GM08714 (cell line): ENCODE data around the gene FRAS1.
"Not testable (repeated sequence)": the region's sequence is repeated elsewhere in the genome, so short reads cannot be mapped to it uniquely, and the experiment has no call there.

ENCODE experiments used
- H3K4me3 ChIP-seq: fragments of 200-500 bp; sonication (Bioruptor generic); 2 replicates; pipeline ENCODE4 v1.5.1; 2014; ENCODE audit warnings: mild to moderate bottlenecking, low read length, inconsistent platforms
- ZNF274 ChIP-seq: IDR thresholded peaks from 2 replicates; pipeline ENCODE4 v1.6.1; 2012; ENCODE audit warnings: mild to moderate bottlenecking, low read depth, low read length

FRAS1 gene, protein sequence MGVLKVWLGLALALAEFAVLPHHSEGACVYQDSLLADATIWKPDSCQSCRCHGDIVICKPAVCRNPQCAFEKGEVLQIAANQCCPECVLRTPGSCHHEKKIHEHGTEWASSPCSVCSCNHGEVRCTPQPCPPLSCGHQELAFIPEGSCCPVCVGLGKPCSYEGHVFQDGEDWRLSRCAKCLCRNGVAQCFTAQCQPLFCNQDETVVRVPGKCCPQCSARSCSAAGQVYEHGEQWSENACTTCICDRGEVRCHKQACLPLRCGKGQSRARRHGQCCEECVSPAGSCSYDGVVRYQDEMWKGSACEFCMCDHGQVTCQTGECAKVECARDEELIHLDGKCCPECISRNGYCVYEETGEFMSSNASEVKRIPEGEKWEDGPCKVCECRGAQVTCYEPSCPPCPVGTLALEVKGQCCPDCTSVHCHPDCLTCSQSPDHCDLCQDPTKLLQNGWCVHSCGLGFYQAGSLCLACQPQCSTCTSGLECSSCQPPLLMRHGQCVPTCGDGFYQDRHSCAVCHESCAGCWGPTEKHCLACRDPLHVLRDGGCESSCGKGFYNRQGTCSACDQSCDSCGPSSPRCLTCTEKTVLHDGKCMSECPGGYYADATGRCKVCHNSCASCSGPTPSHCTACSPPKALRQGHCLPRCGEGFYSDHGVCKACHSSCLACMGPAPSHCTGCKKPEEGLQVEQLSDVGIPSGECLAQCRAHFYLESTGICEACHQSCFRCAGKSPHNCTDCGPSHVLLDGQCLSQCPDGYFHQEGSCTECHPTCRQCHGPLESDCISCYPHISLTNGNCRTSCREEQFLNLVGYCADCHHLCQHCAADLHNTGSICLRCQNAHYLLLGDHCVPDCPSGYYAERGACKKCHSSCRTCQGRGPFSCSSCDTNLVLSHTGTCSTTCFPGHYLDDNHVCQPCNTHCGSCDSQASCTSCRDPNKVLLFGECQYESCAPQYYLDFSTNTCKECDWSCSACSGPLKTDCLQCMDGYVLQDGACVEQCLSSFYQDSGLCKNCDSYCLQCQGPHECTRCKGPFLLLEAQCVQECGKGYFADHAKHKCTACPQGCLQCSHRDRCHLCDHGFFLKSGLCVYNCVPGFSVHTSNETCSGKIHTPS (N-terminal part only)

DNA sequence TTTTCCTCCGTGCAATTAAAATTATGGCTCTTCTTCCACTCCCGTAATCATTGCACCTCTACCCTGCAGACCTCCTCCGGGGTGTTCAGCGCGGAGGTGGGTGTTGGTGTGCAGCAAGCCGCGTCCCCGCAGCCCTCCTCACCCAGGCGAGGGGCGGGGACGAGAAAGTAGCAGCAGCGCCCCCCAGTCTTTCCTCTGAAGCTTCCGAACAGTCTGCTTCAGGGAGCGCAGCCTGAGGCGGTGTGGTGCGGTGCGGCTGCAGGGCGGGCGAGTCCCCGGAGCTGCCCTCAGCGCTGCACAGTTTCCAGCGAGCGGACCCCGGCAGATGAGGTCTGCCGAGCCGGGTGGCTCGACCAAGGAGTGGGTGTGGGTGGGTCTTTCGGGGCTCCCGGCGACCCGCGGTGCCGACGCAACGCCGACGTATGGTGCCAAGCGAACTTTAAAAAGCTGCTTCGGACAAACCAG lies at the start of gene FRAS1:
FRAS1 (plus strand) TSS at position 189 of the 465 bp plus-strand sequence. CDS start 687 bp downstream, outside the sequence.
- no peak for TF ChIP-seq ZNF274
- H3K4me3 ChIP-seq, result peak within 1 kb of the TSS; percentile 53

DNA sequence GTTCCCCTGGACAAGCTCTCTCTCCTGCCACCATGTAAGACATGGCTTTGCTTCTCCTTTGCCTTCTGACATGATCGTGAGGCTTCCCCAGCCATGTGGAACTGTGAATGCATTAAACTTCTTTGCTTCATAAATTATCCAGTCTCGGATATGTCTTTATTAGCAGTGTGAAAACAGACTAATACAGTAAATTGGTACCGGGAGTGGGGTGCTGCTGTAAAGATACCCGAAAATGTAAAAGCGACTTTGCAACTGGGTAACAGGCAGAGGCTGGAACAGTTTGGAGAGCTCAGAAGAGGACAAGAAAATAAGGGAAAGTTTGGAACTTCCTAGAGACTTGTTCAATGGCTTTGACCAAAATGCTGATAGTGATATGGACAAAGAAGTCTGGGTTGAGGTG lies 46.1 kb upstream of the FRAS1 start:
- not testable (repeated sequence) for H3K4me3 ChIP-seq

DNA sequence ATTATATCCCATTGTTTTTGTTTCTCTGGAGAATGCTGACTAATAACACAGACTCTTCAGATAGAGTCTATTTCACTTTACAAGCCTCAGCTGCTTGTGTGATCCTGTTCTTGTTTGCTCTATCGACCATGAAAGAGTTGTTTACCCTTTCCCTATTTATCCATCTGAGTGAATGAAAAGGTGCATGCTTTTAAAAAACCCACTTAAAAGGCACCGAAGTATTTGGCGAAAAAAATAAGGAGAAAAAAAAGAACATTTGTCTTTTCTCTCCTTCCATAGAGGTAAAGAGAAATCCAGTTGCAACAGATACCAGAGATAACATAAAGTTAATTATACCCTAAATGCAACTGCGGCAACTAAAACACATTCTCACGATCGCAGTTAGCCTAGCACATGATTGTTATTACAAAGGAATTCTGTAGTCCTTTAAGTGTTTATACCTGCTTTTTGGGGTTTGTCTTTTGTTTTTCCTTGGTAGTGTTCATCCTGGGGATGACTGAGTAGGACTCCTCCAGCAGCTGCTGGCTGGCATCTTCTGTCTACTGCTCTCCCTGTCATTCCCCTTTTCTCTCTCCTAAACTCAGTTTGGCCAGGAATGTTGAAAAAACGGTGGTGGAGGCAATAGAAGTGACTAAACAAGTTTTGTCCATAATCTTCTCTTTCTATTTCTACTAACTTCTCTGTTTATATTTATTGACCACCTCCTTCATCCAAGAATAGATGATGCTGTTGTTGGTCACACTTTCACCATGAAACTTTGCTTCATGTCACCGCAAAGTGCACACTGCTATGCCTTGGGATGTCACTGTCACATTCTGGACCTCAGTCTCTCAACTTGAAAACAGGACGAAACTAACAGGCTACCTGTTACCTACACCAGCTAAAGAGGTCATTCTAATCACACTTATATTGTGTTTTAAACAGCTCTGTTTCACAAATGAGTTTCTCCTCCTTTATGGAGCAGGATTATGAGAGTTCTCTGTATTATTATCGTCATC lies 41.9 kb upstream of the FRAS1 start:
- TF ChIP-seq ZNF274, result no peak
- no peak overlapping the region for H3K4me3 ChIP-seq

DNA sequence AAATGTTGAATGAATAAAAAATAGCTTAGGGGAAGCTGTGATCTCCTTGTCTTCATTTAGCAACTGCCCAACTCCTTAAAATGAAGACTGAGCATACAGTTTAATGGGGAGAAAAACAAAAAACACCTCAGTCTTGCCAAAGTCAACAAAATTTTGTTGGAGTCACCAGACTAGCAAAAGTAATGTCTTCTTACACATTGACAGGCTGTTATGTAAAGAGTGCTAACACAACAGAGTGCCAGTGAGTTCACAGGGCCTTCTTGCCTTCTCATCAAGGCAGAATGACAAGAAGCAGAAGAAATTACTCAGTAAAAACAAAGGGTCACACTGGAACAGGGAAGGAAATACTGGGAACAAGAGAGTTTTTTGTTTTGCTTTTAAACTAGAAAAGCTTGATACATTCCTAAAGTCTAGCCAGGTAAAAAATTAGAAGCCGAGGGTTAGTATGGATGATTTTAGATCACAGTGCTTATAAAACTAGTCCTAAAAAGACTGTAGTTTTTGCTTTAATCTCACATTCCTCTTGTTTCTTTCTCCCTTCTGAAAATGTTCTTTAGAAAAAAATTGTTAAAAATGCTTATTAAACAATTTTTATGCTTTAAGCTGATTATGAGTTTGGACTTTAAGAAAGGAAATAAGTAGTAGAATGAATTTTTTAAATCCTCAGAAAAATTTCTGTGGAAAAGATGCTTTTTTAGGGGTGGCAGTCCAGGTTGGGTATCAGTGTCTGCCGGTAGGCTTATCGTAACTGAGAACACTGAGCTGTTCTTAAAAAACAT lies 38.7 kb upstream of the FRAS1 start:
- no peak overlapping the region for H3K4me3 ChIP-seq
- no peak for TF ChIP-seq ZNF274

DNA sequence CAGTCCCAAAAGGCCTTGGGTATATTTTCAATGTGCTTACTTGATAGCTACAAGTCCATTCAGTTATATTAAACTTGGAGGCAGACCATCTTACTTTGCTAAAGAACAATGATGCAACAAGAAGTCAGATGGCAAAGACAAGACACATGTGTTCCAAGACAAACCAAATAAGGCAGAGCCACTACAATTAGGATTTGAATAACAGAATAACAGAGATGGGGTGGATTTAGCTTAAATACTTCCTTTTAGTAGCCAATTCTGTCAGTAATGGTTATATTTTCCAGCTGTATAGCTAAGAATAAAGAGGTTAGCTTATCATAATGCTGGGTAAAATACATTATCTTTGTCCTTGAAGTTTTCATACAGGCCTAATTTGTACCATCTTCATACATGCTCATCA lies 37.7 kb upstream of the FRAS1 start:
- H3K4me3 ChIP-seq, result no peak overlapping the region
- no peak for TF ChIP-seq ZNF274

DNA sequence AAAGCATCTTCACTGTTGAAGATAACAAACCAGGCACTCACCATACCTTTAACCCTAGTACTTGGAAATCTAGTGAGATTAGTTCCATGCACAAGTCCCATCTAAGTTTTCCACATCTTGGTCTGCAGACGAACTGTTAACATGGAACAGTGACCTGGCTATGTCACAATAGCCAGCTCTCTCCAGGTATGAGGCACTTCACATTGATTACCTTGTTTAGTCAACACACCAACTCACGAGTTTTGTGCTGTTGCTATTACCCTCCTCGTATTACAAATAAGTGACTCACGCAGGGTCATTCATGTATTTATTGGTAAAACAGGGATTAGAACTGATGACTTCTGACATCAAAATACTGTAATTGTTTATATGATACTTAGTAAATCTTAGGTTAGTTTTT lies 36.4 kb upstream of the FRAS1 start:
- H3K4me3 ChIP-seq, result no peak overlapping the region
- no peak for TF ChIP-seq ZNF274

DNA sequence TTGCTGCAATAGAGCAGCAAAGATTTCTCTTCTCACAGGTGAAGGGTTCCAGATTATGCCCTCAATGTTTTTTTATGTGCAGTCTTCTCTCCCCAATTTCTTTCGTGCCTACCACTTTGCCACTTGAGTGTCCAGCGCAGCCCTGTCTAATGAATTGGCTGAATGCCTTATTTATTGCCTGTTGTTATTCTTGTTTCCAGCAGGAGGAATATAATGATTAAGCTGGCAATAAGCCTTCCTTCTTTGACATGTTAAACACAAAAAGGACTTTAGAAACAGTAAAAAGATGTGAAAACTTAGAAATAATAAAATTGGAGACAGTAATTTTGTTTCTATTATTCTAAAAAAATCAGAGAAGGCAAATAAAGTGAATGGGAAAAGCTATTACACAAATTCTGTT lies 34.6 kb upstream of the FRAS1 start:
- H3K4me3 ChIP-seq, result no peak overlapping the region
- TF ChIP-seq ZNF274, result no peak

DNA sequence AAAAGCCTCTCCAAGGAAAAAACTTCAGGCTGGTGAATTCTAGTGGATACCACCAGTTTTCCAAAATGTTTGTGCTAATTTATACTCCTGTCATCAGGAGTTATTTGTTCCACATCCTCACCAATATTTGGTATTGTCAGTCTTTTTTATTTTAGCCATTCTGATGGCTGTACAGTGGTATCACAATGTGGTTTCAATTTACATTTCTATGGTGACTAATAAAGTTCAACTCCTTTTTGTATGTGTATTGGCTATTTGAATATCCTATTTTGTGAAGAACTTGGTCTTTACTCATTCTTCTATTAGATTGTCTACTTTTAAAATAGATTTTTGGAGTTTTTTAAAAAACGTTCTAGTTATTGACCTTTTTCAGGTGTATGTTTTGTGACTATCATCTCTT lies 33.0 kb upstream of the FRAS1 start:
- TF ChIP-seq ZNF274, result no peak
- H3K4me3 ChIP-seq, result no peak overlapping the region

DNA sequence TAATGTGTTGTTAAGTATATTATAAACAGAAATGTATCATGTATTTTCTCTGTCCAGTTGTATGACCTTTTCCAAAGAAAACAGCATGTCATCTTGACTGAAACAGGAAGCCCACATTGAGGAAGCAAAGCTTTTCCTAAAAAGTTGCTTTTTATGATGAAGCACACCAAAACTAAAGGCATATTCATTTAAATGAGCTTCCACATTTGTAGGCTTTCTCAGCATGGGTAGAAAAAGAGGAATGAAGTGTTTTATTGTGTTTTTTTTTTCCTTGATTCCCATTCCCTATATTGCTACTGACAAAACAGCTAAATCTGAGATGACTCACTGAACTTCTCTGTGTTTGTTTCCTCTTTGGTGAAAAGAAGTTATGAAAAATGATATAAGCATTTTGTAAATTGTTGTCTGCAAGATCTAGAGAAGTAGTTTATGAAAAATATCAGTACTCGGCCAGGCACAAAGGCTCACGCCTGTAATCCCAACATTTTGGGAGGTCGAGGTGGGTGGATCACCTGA lies 32.5 kb upstream of the FRAS1 start:
- H3K4me3 ChIP-seq, result no peak overlapping the region
- no peak for TF ChIP-seq ZNF274

DNA sequence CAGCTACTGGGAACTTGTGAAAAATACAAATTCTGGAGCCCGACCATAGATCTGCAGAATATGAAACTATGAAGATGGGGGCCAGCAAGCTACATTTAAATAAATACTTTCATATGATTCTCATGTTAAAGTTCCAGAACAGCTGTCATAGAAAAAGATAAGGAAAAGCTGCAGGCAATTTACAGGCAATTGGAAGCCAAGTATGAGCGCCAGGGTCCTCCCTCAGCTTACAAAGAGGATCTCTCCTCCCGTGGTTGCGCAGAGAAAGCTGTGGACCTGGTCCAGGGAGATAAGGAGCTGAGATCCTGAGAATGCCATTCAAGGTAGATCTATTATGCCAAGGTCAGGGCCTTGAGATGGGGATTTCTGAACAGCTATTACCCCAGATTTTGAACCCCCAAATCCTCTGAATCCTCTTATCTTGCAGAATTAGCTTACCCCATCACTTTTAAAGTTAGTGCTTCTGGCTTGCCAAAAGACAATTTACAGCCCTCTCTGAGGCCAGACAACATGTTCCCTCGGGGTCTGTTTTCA lies 25.6 kb upstream of the FRAS1 start:
- no peak for TF ChIP-seq ZNF274
- no peak overlapping the region for H3K4me3 ChIP-seq

DNA sequence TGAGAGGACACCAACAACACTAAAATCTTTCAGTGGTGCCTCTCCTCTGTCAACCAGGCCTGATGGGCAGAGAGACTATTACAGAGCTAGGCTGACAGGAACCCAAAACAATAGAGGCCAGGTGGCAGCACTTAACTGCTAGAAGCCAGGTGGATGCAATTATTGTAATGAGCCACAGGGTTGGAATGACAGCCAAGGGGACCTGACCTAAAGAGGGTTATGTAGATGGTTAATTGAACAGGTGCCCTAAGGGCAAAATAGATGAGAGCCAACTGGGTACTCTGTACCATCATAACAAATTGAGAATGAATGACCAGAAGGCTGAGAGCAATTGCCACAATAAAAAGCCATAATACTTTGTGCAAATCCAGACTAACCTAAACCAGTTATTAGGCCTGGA lies 24.7 kb upstream of the FRAS1 start:
- no peak overlapping the region for H3K4me3 ChIP-seq
- no peak for TF ChIP-seq ZNF274

DNA sequence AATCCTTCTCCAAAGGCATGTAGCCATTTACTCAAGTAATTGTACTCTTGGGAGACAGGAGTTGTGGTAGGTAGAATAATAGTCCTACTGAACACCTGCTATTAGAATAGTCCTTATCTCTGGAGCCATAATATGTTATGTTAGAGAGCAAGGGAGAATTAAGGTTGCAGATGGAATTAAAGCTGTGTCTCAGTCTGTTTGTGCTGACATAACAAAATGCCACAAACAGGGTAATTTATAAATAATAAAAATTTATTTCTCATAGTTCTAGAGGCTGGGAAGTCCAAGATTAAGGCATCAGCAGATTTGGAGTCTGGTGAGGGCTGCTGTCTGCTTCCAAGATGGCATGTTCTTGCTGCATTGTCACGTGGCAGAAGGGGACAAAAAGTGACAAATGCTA lies 24.2 kb upstream of the FRAS1 start:
- no peak overlapping the region for H3K4me3 ChIP-seq
- TF ChIP-seq ZNF274, result no peak
